Common myeloid progenitor, CD34-positive (primary cell): Measurements from ENCODE around the gene TGIF1.

ENCODE experiments used
- CTCF ChIA-PET: fragments of 350-600 bp; sonication (Branson Sonifier 250); formaldehyde crosslinking; loops from one replicate; lab custom pipeline; 2021; ENCODE audit warnings: antibody characterized with exemption; lab: Charles Lee
- POLR2A ChIA-PET: fragments of 350-600 bp; sonication (Branson Sonifier 250); formaldehyde crosslinking; loops from one replicate; lab custom pipeline; 2021; ENCODE audit warnings: antibody characterized with exemption; lab: Charles Lee
- DNase-seq, 3 donors: peaks; one replicate each; pipeline versions ENCODE4 v3.0.0 to v3.0.0-alpha.2; 2013
- H3K27ac ChIP-seq, 2 experiments: 1 replicate in 1 of 2; 2 replicates in 1 of 2; pipeline ENCODE4 v1.7.0; 2013; ENCODE audit warnings: inconsistent platforms in 2 of 2, low read length in 2 of 2, mild to moderate bottlenecking in 2 of 2, low read depth in 1 of 2, moderate library complexity in 1 of 2; ENCODE audit not compliant: severe bottlenecking in 2 of 2, insufficient read depth in 1 of 2, poor library complexity in 1 of 2
- H3K27me3 ChIP-seq, 5 experiments: replicated peaks in 2 of 5; 1 replicate in 3 of 5; 2 replicates in 2 of 5; pipeline versions ENCODE4 v1.6.1 to v1.7.0; 2013; ENCODE audit warnings: low read length in 4 of 5, mild to moderate bottlenecking in 2 of 5, moderate library complexity in 2 of 5, inconsistent platforms in 1 of 5; ENCODE audit not compliant: insufficient read depth in 5 of 5, control insufficient read depth in 4 of 5
- H3K36me3 ChIP-seq, 4 experiments: 1 replicate in 2 of 4; 2 replicates in 2 of 4; pipeline versions ENCODE4 v1.6.1 to v1.7.0; 2013; ENCODE audit warnings: low read length in 3 of 4, control low read depth in 1 of 4, mild to moderate bottlenecking in 1 of 4; ENCODE audit not compliant: control insufficient read depth in 4 of 4, insufficient read depth in 4 of 4
- H3K4me1 ChIP-seq, 4 experiments: 1 replicate in 3 of 4; 2 replicates in 1 of 4; pipeline versions ENCODE4 v1.6.1 to v1.7.1; 2013; ENCODE audit warnings: low read length in 3 of 4, mild to moderate bottlenecking in 3 of 4, control low read depth in 1 of 4, inconsistent platforms in 1 of 4, moderate library complexity in 1 of 4; ENCODE audit not compliant: control insufficient read depth in 4 of 4, insufficient read depth in 4 of 4; ENCODE audit errors: control extremely low read depth in 1 of 4
- H3K4me3 ChIP-seq, 7 experiments: 1 replicate in 4 of 7; 2 replicates in 3 of 7; pipeline versions ENCODE4 v1.5.1 to v1.7.0; 2013; ENCODE audit warnings: mild to moderate bottlenecking in 7 of 7, low read length in 6 of 7, moderate library complexity in 6 of 7, inconsistent platforms in 2 of 7, low read depth in 2 of 7, control low read depth in 1 of 7; ENCODE audit not compliant: insufficient read depth in 4 of 7, control insufficient read depth in 1 of 7; ENCODE audit errors: extremely low read depth in 1 of 7
- H3K9me3 ChIP-seq, 5 experiments: 1 replicate in 4 of 5; 2 replicates in 1 of 5; pipeline versions ENCODE4 v1.6.1 to v1.7.1; 2013; ENCODE audit warnings: low read length in 4 of 5, mild to moderate bottlenecking in 2 of 5, inconsistent platforms in 1 of 5, low read depth in 1 of 5, moderate library complexity in 1 of 5; ENCODE audit not compliant: control insufficient read depth in 4 of 5, insufficient read depth in 2 of 5; ENCODE audit errors: control extremely low read depth in 1 of 5
- whole genome bisulfite sequencing: methylation state at CpG from one replicate; pipeline ENCODE4 v1.1.5; 2013; ENCODE audit not compliant: insufficient coverage; 5-methylcytosine and 5-hydroxymethylcytosine counted together

Gene TGIF1

GRCh38 chr18:3418083-3418482, 31.9 kb upstream of the TGIF1 start:
- no CpG with 5 or more reads among the region's 2 CpGs for WGBS
- no peak for DNase-seq
- Histone ChIP-seq H3K27me3 (no peaks in the 10 kb centered on the region), H3K9me3 (peaks cover 0 to 4% (median 0%) of the 10 kb centered on the region in 5 experiments), H3K4me3 (no peak overlapping the region), H3K36me3 (no peaks in the 10 kb centered on the region), H3K27ac (no peak overlapping the region), H3K4me1 (no peaks in the 10 kb centered on the region)
- POLR2A ChIA-PET, result no interaction called here
- CTCF ChIA-PET, result no interaction called here

GRCh38 chr18:3420919-3421279, 29.1 kb upstream of the TGIF1 start:
- no peaks in the 10 kb centered on the region for H3K4me1 ChIP-seq
- no CpG with 5 or more reads among the region's 2 CpGs for WGBS
- peaks cover 0 to 4% (median 0%) of the 10 kb centered on the region in 5 experiments for H3K9me3 ChIP-seq
- H3K27me3 ChIP-seq, result no peaks in the 10 kb centered on the region
- ChIA-PET POLR2A (no interaction called here), CTCF (no interaction called here)
- H3K36me3 ChIP-seq, result no peaks in the 10 kb centered on the region
- no peak overlapping the region for H3K27ac ChIP-seq
- DNase-seq, result no peak
- no peak overlapping the region for H3K4me3 ChIP-seq

- Histone ChIP-seq H3K9me3 (peaks cover 0 to 4% (median 0%) of the 10 kb centered on the region in 5 experiments), H3K4me3 (no peak overlapping the region), H3K36me3 (no peaks in the 10 kb centered on the region), H3K27me3 (no peaks in the 10 kb centered on the region), H3K27ac (no peak overlapping the region), H3K4me1 (no peaks in the 10 kb centered on the region)
- ChIA-PET CTCF (interaction anchor here (0.8 to 1.5 kb wide), 2 partner anchors 28 to 348 kb away, joined by 3 read pairs; no protein-coding TSS in a partner anchor), POLR2A (interaction anchor here (0.6 kb wide), 1 partner anchor 25 kb away, joined by 4 read pairs; no protein-coding TSS in a partner anchor)
- 100% methylated on average over 2 of the region's 10 CpGs for WGBS
- no peak for DNase-seq
These were observed 27.1 kb upstream of the TGIF1 start for GRCh38 chr18:3422905-3423304.

DNA sequence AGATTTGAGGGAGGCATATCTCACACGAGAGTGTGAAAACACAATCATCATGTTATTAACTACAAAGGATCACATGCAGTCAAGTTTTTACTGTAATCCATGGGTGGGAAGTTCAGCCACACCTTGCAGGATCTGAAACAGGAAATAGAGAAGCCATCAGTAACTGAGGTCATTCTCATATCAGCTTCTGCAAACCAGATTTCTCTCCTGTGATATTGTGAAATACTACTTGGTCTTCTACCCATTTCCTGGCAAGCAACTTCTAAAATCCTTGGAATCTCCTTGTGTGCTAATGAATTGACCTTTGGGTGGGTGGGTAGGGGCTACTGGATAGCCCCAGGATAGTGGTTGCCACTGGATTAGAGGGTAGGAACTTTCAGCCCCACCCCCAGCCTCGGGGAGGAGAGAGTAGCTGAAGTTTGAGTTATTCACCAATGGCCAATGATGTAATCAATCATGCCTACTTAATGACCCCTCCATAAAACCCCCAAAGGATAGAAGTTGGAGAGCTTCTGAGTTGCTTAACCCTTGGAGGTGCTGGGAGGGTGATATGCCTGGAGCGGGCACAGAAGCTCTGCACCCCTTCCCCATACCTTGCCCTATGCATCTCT, 25.6 kb upstream of the TGIF1 start:
- H3K27me3 ChIP-seq, result no peaks in the 10 kb centered on the region
- no peak for DNase-seq
- no peaks in the 10 kb centered on the region for H3K36me3 ChIP-seq
- CTCF ChIA-PET, result interaction anchor here (1.3 to 2.0 kb wide), 2 partner anchors 12 to 17 kb away, joined by 3 to 6 read pairs; no protein-coding TSS in a partner anchor
- no peaks in the 10 kb centered on the region for H3K4me1 ChIP-seq
- 63% methylated on average over 2 of the region's 3 CpGs for WGBS
- POLR2A ChIA-PET, result no interaction called here
- H3K27ac ChIP-seq, result no peak overlapping the region
- no peak overlapping the region for H3K4me3 ChIP-seq
- H3K9me3 ChIP-seq, result peaks cover 0 to 4% (median 0%) of the 10 kb centered on the region in 5 experiments

- CTCF ChIA-PET, result interaction anchor here (1.3 to 2.0 kb wide), 2 partner anchors 12 to 17 kb away, joined by 3 to 6 read pairs; no protein-coding TSS in a partner anchor
- Histone ChIP-seq H3K36me3 (no peaks in the 10 kb centered on the region), H3K4me1 (no peaks in the 10 kb centered on the region), H3K4me3 (no peak overlapping the region), H3K27me3 (no peaks in the 10 kb centered on the region), H3K27ac (no peak overlapping the region), H3K9me3 (peaks cover 0 to 4% (median 0%) of the 10 kb centered on the region in 5 experiments)
- WGBS, result no CpG with 5 or more reads among the region's 3 CpGs
- DNase-seq, result no peak
- POLR2A ChIA-PET, result no interaction called here
These were observed 24.9 kb upstream of the TGIF1 start for GRCh38 chr18:3425030-3425429.

DNA sequence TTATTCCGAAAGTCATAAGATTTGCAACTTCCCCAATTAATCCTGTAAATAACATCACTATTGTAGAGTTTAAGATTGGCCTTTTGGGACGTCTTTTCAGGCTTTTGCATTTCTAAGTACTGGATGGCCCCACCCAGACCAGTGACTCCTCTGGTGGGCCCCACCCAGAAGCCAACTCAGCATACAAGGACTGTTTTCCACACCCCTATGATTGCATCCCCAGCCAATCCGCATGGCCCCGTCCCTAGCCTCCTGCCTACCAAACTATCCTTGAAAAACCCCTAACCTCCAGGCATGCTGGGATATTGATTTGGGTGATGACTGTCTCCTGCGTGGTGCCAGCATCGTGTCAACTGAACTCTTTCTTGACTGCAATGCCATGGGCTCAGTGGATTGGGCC, 24.5 kb upstream of the TGIF1 start:
- ChIA-PET POLR2A (no interaction called here), CTCF (interaction anchor here (2.0 kb wide), 1 partner anchor 16 kb away, joined by 6 read pairs; no protein-coding TSS in a partner anchor)
- no peaks in the 10 kb centered on the region for H3K36me3 ChIP-seq
- 100% methylated on average over 3 of the region's 6 CpGs for WGBS
- no peaks in the 10 kb centered on the region for H3K27me3 ChIP-seq
- no peak for DNase-seq
- H3K4me3 ChIP-seq, result no peak overlapping the region
- peaks cover 0 to 4% (median 0%) of the 10 kb centered on the region in 5 experiments for H3K9me3 ChIP-seq
- H3K27ac ChIP-seq, result no peak overlapping the region
- no peaks in the 10 kb centered on the region for H3K4me1 ChIP-seq

DNA sequence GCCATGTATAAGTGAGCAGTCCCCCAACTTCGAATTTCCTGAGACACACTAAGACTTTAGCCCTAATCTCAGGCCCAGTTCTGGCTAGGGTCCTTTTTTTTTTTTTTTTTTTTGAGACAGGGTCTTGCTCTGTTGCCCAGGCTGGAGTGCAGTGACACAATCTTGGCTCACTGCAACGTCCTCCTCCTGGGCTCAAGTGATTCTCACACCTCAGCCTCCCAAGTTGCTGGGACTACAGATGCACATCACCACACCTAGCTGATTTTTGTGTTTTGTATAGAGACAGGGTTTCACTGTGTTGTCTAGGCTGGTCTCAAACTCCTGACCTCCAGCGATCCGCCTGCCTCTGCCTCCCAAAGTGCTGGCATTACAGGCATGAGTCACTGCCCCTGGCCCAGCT, 23.9 kb upstream of the TGIF1 start:
- ChIA-PET POLR2A (interaction anchor here (0.6 kb wide), 1 partner anchor 15 kb away, joined by 4 read pairs; no protein-coding TSS in a partner anchor), CTCF (interaction anchor here (0.7 kb wide), 1 partner anchor 132 kb away, joined by 3 read pairs; no protein-coding TSS in a partner anchor)
- H3K27me3 ChIP-seq, result no peaks in the 10 kb centered on the region
- DNase-seq, result no peak
- H3K4me3 ChIP-seq, result no peak overlapping the region
- H3K36me3 ChIP-seq, result no peaks in the 10 kb centered on the region
- 100% methylated on average over 3 of the region's 4 CpGs for WGBS
- H3K27ac ChIP-seq, result no peak overlapping the region
- no peaks in the 10 kb centered on the region for H3K9me3 ChIP-seq
- H3K4me1 ChIP-seq, result no peaks in the 10 kb centered on the region
